Measurements from ENCODE around the gene MALRD1. TPM values are rescaled to one million over a fixed set of nuclear protein-coding genes. Genes with fewer than 3 reads are reported as not detected.

MALRD1 gene
- total RNA-seq, 2 donors from 2014 or later: 0.27 to 0.40 TPM

DNA sequence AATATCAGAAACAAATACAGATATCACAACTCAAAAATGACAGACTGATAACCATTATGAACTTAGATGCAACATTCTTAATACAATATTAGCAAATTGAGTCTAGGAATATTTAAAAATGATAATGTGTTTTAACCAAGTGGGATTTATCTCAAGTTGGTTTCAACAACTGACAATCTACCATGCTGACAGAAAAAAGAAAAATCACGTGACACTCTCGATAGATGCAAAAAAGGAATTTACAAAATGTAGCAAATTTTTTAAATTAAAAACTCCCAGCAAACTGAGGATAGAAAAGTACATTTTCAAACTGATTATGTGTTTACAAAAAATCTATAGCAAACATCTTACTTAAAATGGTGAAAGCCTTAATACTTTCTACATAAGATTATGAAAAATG, 177.4 kb downstream of the MALRD1 start:
- H3K9me3 ChIP-seq: no peaks in the 10 kb centered on the region
- intact Hi-C loops (cut with DNase I): no loop called here
- H3K27ac ChIP-seq: no peak overlapping the region

GRCh38 chr10:19231034-19231433, 182.4 kb downstream of the MALRD1 start:
- Histone ChIP-seq H3K36me3 (no peaks in the 10 kb centered on the region), H3K27ac (no peak overlapping the region), H3K4me1 (no peaks in the 10 kb centered on the region), H3K9ac (ENCODE audit: low read depth in 2 of 2, low read length in 2 of 2) (no peak overlapping the region), H3K4me3 (no peak overlapping the region), H3K27me3 (no peaks in the 10 kb centered on the region), H3K9me3 (no peaks in the 10 kb centered on the region)
- DNase-seq: no peak
- intact Hi-C loops (cut with DNase I): no loop called here
- TF ChIP-seq, protein P1, sequence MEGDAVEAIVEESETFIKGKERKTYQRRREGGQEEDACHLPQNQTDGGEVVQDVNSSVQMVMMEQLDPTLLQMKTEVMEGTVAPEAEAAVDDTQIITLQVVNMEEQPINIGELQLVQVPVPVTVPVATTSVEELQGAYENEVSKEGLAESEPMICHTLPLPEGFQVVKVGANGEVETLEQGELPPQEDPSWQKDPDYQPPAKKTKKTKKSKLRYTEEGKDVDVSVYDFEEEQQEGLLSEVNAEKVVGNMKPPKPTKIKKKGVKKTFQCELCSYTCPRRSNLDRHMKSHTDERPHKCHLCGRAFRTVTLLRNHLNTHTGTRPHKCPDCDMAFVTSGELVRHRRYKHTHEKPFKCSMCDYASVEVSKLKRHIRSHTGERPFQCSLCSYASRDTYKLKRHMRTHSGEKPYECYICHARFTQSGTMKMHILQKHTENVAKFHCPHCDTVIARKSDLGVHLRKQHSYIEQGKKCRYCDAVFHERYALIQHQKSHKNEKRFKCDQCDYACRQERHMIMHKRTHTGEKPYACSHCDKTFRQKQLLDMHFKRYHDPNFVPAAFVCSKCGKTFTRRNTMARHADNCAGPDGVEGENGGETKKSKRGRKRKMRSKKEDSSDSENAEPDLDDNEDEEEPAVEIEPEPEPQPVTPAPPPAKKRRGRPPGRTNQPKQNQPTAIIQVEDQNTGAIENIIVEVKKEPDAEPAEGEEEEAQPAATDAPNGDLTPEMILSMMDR (IDR thresholded peaks at IDR 0.05): no peak

More for the DNA sequence above, 177.4 kb downstream of the MALRD1 start:
- H3K4me3 ChIP-seq: no peak overlapping the region
- no peaks in the 10 kb centered on the region for H3K36me3 ChIP-seq
- DNase-seq: no peak
- H3K27me3 ChIP-seq: no peaks in the 10 kb centered on the region
- H3K9ac ChIP-seq (ENCODE audit: low read depth in 2 of 2, low read length in 2 of 2): no peak overlapping the region
- no peaks in the 10 kb centered on the region for H3K4me1 ChIP-seq
- TF ChIP-seq, protein P1 (IDR thresholded peaks at IDR 0.05): no peak

DNA sequence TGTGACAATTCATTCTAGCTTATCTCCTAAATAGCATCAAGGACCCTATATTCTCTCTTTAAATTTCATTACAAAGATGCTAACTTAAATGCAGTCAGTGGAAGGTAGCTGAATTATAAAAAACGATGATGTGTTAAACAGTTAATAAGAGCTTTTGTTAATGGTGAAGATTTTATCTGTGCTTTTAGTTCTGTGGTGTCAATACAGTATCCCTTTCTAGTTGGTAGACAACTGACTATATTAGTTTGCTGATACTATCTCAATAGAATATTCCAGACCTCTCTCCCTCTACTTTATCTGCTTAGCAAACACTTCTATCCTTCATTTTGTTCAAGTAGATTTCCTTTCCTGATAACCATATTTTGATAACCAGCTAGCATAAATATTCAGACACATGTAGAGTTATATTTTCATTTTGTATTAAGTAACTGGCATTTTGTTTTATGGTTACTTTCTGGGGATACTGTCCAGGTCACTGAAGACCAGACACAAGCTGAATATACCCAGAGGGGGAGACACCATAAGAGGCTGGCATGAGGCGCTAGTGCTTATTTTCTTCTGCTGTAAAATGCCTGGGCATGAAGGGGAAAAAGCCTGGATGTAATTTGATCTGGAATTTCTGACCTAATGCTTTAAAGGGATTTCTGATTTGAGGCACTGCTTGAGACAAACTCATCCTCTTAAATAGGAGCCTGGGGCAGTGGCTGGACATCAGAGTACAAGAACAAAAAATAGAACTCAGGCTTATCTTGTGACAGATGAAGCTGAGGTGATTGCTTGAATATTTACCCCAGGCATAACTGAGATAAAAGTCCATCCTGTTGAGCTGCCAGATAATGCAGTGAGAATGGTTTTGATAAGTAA, 197.5 kb downstream of the MALRD1 start:
- no peak for DNase-seq
- TF ChIP-seq, protein P1 (IDR thresholded peaks at IDR 0.05): no peak
- Histone ChIP-seq H3K9me3 (no peaks in the 10 kb centered on the region), H3K27ac (no peak overlapping the region), H3K4me3 (no peak overlapping the region), H3K36me3 (no peaks in the 10 kb centered on the region), H3K4me1 (no peaks in the 10 kb centered on the region), H3K27me3 (no peaks in the 10 kb centered on the region), H3K9ac (ENCODE audit: low read depth in 2 of 2, low read length in 2 of 2) (no peak overlapping the region)
- intact Hi-C loops (cut with DNase I): no loop called here

- Histone ChIP-seq H3K27me3 (no peaks in the 10 kb centered on the region), H3K4me3 (no peak overlapping the region), H3K4me1 (no peaks in the 10 kb centered on the region), H3K9me3 (no peaks in the 10 kb centered on the region), H3K36me3 (no peaks in the 10 kb centered on the region), H3K27ac (no peak overlapping the region), H3K9ac (ENCODE audit: low read depth in 2 of 2, low read length in 2 of 2) (no peak overlapping the region)
- TF ChIP-seq, protein P1 (IDR thresholded peaks at IDR 0.05): no peak
- DNase-seq: no peak
- intact Hi-C loops (cut with DNase I): no loop called here
Observed at GRCh38 chr10:19247843-19248242, 199.2 kb downstream of the MALRD1 start.

- no peaks in the 10 kb centered on the region for H3K27me3 ChIP-seq
- no peak overlapping the region for H3K4me3 ChIP-seq
- TF ChIP-seq, protein P1 (IDR thresholded peaks at IDR 0.05): no peak
Observed at GRCh38 chr10:19250546-19250945, 201.9 kb downstream of the MALRD1 start.

More at GRCh38 chr10:19250546-19250945, 201.9 kb downstream of the MALRD1 start:
- Histone ChIP-seq H3K9ac (ENCODE audit: low read depth in 2 of 2, low read length in 2 of 2) (no peak overlapping the region), H3K4me1 (no peaks in the 10 kb centered on the region), H3K9me3 (no peaks in the 10 kb centered on the region), H3K36me3 (no peaks in the 10 kb centered on the region), H3K27ac (no peak overlapping the region)
- no peak for DNase-seq
- intact Hi-C loops (cut with DNase I): no loop called here

Data from colonic mucosa (tissue), 4 donors.